GM23248 (cell line): ENCODE measurements around the gene TPCN1.

Experiments used
- EZH2 ChIP-seq: fragments of 200-600 bp; sonication (generic); IDR thresholded peaks from 2 replicates; pipeline ENCODE4 v1.6.1; 2018; ENCODE audit warnings: antibody characterized with exemption, mild to moderate bottlenecking; ENCODE audit not compliant: insufficient read depth, poor library complexity, severe bottlenecking
- EZH2phosphoT487 ChIP-seq: fragments of 200-600 bp; sonication (generic); IDR thresholded peaks from 2 replicates; pipeline ENCODE4 v1.6.1; 2018; ENCODE audit warnings: antibody characterized with exemption, moderate library complexity, mild to moderate bottlenecking, low read depth; ENCODE audit not compliant: insufficient read depth

DNA sequence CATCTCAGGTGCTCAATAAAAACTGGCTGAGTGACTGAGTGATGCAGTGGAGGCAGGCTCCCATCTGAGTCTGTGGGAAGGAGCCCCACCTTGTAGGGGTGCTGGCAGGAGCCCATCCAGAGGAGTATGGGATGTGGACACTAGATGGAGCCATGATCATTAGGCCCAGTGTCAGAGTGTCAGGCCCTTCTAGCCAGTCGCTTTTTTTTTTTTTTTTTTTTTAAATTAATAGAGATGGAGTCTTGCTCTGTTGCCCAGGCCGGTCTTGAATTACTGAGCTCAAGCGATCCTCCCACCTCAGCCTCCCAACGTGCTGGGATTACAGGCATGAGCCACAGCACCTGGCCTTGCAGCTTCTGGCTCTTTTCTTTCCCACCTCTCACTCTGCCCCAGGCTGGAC lies 24.3 kb upstream of the TPCN1 start:
- no peak for TF ChIP-seq EZH2
- TF ChIP-seq EZH2phosphoT487: no peak
